HUES48 (cell line): Measurements from ENCODE around the gene BBS9.
"Not testable (repeated sequence)": the region's sequence is repeated elsewhere in the genome, so short reads cannot be mapped to it uniquely, and the experiment has no call there.

Experiments used
- H3K27ac ChIP-seq: one replicate; pipeline ENCODE4 v1.7.0; 2013; ENCODE audit warnings: low read depth, low read length, inconsistent platforms
- H3K27me3 ChIP-seq: 2 replicates; pipeline ENCODE4 v1.6.1; 2013; ENCODE audit warnings: mild to moderate bottlenecking, low read length; ENCODE audit not compliant: control insufficient read depth, insufficient read depth
- H3K36me3 ChIP-seq: 2 replicates; pipeline ENCODE4 v1.6.1; 2013; ENCODE audit warnings: low read length; ENCODE audit not compliant: control insufficient read depth, insufficient read depth
- H3K4me1 ChIP-seq: 2 replicates; pipeline ENCODE4 v1.6.1; 2013; ENCODE audit warnings: mild to moderate bottlenecking, low read length; ENCODE audit not compliant: control insufficient read depth, insufficient read depth
- H3K4me3 ChIP-seq: 2 replicates; pipeline ENCODE4 v1.5.1; 2013; ENCODE audit warnings: mild to moderate bottlenecking, low read depth, low read length
- H3K9ac ChIP-seq: 2 replicates; pipeline ENCODE4 v1.6.1; 2013; ENCODE audit warnings: mild to moderate bottlenecking, low read depth, low read length, moderate library complexity
- H3K9me3 ChIP-seq: 2 replicates; pipeline ENCODE4 v1.6.1; 2013; ENCODE audit warnings: low read length; ENCODE audit not compliant: control insufficient read depth, insufficient read depth

Gene BBS9

GRCh38 chr7:33273356-33273755 lies 144.0 kb downstream of the BBS9 start:
- Histone ChIP-seq H3K36me3 (no peaks in the 10 kb centered on the region), H3K4me1 (no peaks in the 10 kb centered on the region), H3K9me3 (peaks cover 1% of the 10 kb centered on the region; the same call in 1 of the 2 replicates), H3K9ac (no peak overlapping the region), H3K4me3 (no peak overlapping the region), H3K27me3 (no peaks in the 10 kb centered on the region), H3K27ac (no peak overlapping the region)

- Histone ChIP-seq H3K27me3 (no peaks in the 10 kb centered on the region), H3K36me3 (no peaks in the 10 kb centered on the region), H3K4me3 (no peak overlapping the region), H3K4me1 (no peaks in the 10 kb centered on the region), H3K27ac (no peak overlapping the region), H3K9me3 (peaks cover 10% of the 10 kb centered on the region; the same call in 1 of the 2 replicates), H3K9ac (no peak overlapping the region)
Observed at GRCh38 chr7:33276325-33276724, 147.0 kb downstream of the BBS9 start.

DNA sequence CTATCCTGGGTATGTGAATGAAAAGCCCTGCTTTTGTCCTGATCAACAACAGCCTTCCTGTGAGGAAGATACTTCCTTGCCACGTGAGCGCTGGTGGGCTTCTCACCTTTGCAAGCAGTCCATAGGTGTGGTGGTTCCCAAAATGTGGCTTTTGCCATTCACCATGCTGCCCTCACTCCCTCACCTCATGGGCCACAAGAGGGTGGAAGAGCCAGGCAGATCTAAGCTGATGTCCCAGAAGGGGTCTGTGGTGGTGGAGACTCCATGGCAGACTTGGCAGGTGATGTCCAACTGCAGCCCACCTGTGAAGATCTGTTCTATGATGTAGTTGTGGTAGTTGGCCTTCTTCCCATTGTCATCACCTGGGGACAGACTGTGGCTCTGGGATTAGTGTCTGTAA lies 147.4 kb downstream of the BBS9 start:
- no peaks in the 10 kb centered on the region for H3K36me3 ChIP-seq
- H3K9me3 ChIP-seq: peaks cover 10% of the 10 kb centered on the region; the same call in 1 of the 2 replicates
- H3K4me1 ChIP-seq: no peaks in the 10 kb centered on the region

DNA sequence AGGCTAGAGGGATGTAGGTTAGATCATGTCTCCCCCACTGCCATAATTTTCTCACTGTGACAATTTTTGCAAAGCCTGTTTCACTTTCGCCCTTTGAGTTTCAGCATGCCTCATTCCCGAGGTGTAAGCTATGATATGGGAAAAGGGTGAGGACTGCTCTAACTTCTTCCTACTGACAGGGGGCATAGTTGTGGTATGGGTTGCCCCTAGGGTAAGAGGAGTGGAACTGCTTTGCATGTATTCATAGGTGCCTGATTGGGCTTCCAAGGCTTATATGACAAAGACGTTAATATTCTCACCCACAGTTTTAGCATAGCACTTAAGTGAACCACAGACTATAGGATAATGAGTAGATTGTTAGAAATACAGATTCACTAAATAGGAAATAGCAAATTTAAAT lies 148.7 kb downstream of the BBS9 start:
- Histone ChIP-seq H3K9me3 (peaks cover 10% of the 10 kb centered on the region; the same call in 1 of the 2 replicates), H3K4me3 (no peak overlapping the region), H3K36me3 (no peaks in the 10 kb centered on the region), H3K4me1 (no peaks in the 10 kb centered on the region), H3K27ac (no peak overlapping the region), H3K9ac (no peak overlapping the region), H3K27me3 (no peaks in the 10 kb centered on the region)

More for the DNA sequence above, 147.4 kb downstream of the BBS9 start:
- no peak overlapping the region for H3K4me3 ChIP-seq
- H3K27me3 ChIP-seq: no peaks in the 10 kb centered on the region
- H3K9ac ChIP-seq: no peak overlapping the region
- no peak overlapping the region for H3K27ac ChIP-seq

- Histone ChIP-seq H3K36me3 (no peaks in the 10 kb centered on the region), H3K9ac (no peak overlapping the region), H3K4me3 (no peak overlapping the region), H3K4me1 (peaks cover 5% of the 10 kb centered on the region), H3K27ac (no peak overlapping the region), H3K9me3 (peaks cover 12% of the 10 kb centered on the region; the same call in 1 of the 2 replicates), H3K27me3 (no peaks in the 10 kb centered on the region)
Observed at GRCh38 chr7:33286501-33286900, 157.1 kb downstream of the BBS9 start.

- no peak overlapping the region for H3K9ac ChIP-seq
- peaks cover 11% of the 10 kb centered on the region for H3K4me1 ChIP-seq
- peaks cover 12% of the 10 kb centered on the region; the same call in 1 of the 2 replicates for H3K9me3 ChIP-seq
- no peaks in the 10 kb centered on the region for H3K36me3 ChIP-seq
- H3K27ac ChIP-seq: no peak overlapping the region
- no peak overlapping the region for H3K4me3 ChIP-seq
- no peaks in the 10 kb centered on the region for H3K27me3 ChIP-seq
Observed at GRCh38 chr7:33287738-33288137, 158.4 kb downstream of the BBS9 start.

DNA sequence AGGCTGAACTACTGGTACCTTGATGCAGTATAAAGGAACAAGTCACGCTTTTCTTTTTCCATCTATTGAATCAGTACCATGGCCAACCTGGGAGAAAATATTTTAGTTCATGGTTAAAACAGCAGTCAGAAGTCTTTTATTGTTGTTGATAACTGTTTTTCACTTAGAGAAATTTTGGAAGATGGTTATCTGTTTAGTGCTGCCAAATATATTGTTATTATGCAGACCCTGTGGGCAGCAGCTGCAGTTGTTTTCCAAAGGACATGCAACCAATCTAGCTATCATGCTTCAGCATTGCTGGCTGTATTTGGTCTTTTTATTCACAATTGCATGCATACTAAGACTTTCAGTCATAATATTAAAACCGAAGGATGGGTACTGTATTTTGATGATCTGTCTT lies 169.5 kb downstream of the BBS9 start:
- H3K36me3 ChIP-seq: no peaks in the 10 kb centered on the region
- H3K9ac ChIP-seq: no peak overlapping the region
- no peak overlapping the region for H3K27ac ChIP-seq
- H3K4me3 ChIP-seq: no peak overlapping the region
- H3K9me3 ChIP-seq: peaks cover 9% of the 10 kb centered on the region
- H3K4me1 ChIP-seq: no peaks in the 10 kb centered on the region
- H3K27me3 ChIP-seq: no peaks in the 10 kb centered on the region

DNA sequence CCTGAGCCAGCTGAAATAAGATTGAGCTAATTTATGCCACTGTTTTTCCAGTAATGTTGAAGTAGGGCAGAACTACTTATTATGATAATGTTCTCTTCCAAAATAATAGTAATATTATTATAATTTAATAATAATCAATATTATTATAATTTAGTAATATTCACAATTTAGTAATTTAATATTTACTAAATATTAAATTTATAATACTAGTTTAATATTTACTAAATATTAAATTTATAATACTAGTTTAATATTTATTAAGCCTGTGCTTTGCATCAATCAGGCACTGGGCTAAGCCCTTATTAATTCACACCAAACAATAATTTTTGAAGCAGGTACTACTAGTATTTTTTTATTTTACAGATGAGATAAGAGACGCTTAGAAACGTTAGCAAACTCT lies 170.1 kb downstream of the BBS9 start:
- Histone ChIP-seq H3K4me3 (no peak overlapping the region), H3K9ac (no peak overlapping the region), H3K36me3 (no peaks in the 10 kb centered on the region), H3K4me1 (no peaks in the 10 kb centered on the region), H3K27me3 (no peaks in the 10 kb centered on the region), H3K9me3 (peaks cover 9% of the 10 kb centered on the region), H3K27ac (no peak overlapping the region)

DNA sequence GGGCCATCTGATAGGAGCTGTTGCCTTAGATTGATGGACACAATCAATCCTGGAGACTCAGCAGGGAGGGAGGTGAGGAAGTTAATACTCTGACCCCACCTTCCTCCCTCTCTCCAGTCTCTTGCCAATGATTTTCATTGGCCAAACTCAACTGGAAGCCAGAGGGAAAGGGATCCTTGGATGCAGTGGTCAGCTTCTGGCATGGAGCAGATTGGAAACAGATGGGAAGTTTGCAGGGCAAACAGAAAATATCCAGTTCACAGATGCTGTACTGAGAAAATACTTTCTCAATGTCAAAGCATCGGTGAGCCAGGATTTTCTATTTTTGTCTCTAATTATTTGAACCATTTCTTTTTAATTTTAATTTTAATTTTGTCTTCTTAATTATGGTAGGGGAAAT lies 170.8 kb downstream of the BBS9 start:
- Histone ChIP-seq H3K27ac (no peak overlapping the region), H3K9ac (no peak overlapping the region), H3K4me1 (no peaks in the 10 kb centered on the region), H3K9me3 (peaks cover 9% of the 10 kb centered on the region), H3K4me3 (no peak overlapping the region), H3K27me3 (no peaks in the 10 kb centered on the region), H3K36me3 (no peaks in the 10 kb centered on the region)

DNA sequence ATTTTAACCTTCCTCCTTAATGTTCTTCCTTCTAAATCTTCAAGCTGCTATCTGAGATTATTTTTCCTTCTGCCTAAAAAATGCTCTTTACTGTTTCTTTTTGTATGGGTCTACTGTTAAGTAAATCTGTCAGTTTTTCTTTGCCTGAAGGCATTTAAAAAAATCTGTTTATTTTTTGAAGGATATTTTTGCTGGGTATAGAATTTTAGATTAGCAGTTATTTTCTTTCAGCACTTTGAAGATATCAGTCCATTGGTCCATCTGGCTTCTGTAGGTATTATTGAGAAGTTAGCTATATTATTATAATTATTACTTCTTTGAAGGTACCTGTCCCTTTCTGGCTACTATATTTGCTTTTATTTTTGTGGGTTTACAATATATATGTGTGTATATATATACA lies 171.4 kb downstream of the BBS9 start:
- no peaks in the 10 kb centered on the region for H3K27me3 ChIP-seq
- H3K9ac ChIP-seq: no peak overlapping the region
- no peaks in the 10 kb centered on the region for H3K4me1 ChIP-seq
- no peaks in the 10 kb centered on the region for H3K36me3 ChIP-seq
- H3K9me3 ChIP-seq: peaks cover 9% of the 10 kb centered on the region
- no peak overlapping the region for H3K27ac ChIP-seq
- H3K4me3 ChIP-seq: no peak overlapping the region

GRCh38 chr7:33303978-33304557 lies 174.7 kb downstream of the BBS9 start:
- H3K9ac ChIP-seq, H3K36me3 ChIP-seq, H3K4me1 ChIP-seq, H3K4me3 ChIP-seq, H3K27me3 ChIP-seq, H3K27ac ChIP-seq, H3K9me3 ChIP-seq: not testable (repeated sequence)
